Kidney capillary endothelial cell (primary cell): ENCODE results near the gene RPN1.
"Not testable (repeated sequence)": the region's sequence is repeated elsewhere in the genome, so short reads cannot be mapped to it uniquely, and the experiment has no call there.

Experiments
- DNase-seq: peaks from one replicate; pipeline ENCODE4 v3.0.0-alpha.2; 2018; ENCODE audit warnings: low spot score

RPN1 gene

DNA sequence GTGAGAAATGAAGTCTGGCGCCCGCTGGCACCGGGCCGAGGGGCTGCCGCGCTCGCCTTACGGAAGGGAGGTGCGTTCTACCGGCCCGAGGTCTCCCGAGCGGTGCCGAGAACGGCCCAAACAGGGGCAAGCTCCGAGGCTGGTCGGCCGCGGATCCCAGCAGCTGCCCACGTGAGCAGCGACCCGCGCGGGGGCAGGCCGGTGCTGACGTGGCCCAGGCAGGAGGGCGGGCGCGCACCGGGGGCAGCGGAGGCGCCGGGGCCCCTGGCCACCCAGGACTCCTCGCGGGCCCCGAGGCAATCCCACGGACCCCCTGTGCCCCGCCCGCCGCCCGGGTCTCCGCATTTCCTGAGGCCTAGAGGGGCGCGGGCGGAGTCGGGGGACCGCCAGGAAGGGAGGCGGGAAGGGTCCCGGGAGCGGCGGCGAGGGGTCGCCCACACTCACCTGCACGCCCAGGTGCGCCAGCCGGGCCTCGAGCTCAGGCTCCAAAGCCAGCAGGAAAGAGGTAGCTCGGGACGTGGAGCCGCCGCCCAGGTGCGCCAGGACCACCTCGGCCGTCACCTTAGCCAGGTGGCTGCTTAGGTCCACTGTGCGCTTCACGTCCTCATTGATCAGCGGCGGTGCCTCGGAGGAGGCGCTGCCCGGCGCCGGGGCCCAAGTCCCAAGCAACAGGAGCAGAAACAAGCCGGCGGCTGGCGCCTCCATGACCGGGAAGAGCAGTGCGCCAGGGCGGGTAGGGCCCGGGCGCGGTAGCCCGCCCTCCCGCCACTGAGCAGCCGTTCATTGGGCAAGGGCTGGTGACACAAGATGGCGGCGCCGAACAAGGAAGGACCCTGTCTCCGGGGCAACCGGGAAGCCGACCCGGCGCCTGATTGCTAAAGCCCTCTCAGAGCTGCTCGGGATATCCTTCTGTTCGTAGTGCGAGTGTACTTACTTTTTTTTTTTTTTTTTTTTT, at the start of gene RPN1:
RPN1 (minus strand) TSS at position 723 of the 955 bp plus-strand sequence; CDS start at position 705, 18 bp downstream.
- peak; percentile 91 for DNase-seq

DNA sequence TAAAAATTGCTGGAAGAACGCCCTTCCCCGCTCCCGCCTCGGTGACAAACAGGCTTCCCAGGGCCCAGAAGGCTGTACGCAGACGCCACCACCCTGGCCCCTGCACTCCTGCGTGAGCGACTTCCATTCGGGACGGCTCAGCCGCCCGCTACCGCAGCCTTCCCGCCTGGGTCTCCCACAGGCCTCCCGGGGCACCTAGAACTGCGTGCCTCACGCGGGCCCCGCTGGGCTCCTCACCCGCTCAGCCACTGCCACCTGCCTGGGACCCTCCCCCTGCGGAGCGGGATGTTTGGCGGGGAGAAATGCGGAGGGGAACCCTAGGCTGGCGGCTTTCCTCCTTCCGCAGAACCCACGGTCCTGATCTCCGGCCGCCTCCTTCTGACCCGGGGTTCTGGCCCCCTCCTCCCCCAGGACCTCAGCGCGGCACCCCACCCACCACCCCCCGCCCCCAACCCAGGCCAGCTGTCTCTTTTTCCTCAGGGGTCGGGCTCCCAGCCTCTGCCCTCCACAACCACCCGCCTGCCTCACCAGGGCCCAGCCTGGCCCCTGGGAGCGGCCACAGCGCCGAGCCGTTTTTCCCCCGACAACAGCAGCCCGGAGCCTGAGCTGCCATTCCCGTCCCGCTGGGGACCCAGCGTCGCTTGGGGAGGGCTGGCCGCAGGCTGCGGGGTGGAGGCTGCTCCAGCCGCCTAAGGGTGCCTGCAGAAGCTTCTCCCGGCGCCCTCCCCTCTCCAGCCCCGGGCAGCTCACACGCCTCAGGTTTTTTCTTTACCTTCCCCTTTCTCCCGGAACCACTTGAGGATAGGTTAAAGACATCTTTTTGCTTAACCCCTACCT, 47.8 kb upstream of the RPN1 start:
- DNase-seq: no peak

DNA sequence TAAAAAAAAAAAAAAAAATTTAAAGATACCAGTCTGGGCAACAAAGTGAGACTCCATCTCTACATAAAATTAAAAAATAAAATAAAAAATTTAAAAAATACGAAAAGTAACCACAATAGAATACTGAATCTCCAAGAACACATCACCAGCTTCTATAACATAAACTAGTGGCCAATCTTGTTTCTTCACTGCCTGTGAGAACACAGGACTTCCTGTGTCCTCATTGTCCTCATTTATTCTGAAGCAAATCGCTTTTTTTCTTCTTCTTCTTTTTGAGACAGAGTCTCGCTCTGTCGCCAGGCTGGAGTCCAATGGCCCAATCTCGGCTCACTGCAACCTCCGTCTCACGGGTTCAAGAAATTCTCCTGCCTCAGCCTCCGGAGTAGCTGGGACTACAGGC, 46.7 kb upstream of the RPN1 start:
- DNase-seq: no peak

DNA sequence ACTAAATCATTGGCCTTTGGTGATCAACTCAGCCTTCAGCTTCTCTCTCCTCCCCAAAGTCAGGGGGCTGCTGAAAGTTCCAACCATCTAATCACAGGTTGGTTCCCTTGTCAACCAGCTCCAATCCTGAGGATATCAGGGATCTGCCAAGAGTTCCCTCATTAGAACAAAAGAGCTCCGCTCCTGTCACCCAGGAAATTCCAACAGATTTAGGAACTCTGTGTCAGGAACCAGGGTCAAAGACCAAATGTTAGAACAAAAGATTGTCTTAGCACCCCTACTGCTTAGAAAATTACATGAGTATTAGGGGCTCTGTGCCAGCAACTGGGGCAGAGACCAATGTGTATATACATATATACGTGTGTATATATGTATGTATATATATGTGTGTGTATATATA, 43.1 kb upstream of the RPN1 start:
- no peak for DNase-seq

DNA sequence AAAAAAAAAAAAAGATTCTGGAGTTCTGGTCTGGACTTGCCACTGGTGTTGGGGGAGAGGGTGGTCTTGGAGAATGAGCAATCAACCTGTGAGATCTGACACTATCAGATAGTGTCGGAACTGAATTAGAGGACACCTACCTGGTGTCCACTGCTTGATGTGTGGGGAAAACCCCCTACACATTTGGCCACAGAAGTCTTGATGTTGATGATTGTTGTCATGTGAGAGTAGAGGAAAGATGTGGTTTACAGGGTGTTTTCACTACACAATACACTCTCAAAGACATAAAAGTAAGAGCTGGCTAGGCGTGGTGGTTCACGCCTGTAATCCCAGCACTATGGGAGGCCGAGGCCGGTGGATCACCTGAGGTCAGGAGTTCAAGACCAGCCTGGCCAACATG, 38.4 kb upstream of the RPN1 start:
- DNase-seq: no peak

DNA sequence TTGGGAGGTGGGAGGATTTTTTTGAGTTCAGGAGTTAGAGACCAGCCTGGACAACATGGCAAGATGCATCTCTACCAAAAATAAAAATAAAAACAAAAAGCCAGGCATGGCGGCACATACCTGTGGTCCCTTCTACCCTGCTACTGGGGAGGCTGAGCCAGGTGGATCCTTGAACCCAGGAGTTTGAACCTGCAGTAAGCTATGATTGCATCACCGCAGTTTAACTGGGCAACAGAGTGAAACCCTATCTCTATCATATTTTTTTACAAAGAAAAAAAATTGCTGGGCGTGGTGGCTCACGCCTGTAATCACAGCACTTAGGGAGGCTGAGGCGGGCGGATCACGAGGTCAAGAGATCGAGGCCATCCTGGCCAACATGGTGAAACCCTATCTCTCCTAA, 35.8 kb upstream of the RPN1 start:
- no peak for DNase-seq

DNA sequence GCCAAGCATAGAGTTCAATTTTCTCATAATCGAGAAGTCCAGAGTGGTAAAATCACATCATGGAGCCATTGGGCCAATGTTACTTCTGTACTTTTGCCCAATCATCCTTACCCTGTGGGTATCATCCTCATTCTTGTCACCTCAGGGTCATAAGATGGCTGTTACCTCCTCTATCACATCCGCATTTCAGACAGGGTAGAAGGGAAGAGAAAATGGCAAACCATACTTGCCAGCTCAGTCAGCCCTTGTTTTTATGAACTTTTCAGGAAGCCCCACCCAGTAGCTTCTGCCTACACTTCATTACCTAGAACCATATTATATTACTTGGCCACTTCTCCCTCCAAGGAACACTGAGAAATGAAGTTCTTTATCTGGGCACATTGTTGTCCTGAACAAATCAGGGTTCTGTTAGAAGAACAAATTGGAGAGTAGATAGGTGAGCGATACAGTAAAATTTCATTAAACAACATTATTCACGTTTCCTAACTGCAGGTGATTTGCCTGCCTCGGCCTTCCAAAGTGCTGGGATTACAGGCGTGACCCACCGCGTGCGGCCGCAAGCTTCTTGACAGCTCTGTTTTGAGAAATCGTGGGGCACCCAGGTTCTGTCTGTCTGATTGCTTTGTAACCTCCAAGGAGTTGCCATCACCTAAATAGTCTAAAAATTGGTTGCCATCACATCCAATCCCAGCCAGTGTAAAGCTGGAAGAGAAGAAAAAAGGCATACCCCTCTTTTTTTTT, 34.5 kb upstream of the RPN1 start:
- no peak for DNase-seq

DNA sequence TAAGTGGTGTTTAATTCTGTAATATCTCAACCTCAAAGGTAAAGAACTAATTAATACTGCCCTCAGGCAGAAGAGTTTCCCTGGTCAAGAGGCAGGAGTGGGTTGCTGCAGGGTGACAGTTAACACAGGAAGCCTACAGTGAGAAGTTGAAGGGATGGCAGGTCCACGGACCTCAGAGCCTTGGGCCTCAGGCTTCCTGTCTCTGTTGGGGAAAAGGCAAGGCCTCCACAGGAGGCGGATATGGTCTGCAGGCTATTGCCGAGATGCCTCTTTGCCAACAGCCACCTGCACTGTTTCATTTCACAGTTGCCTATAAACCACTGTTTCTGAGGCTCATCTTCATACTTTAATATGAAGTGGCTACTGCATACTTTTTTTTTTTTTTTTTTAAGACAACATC, 33.3 kb upstream of the RPN1 start:
- DNase-seq: no peak

DNA sequence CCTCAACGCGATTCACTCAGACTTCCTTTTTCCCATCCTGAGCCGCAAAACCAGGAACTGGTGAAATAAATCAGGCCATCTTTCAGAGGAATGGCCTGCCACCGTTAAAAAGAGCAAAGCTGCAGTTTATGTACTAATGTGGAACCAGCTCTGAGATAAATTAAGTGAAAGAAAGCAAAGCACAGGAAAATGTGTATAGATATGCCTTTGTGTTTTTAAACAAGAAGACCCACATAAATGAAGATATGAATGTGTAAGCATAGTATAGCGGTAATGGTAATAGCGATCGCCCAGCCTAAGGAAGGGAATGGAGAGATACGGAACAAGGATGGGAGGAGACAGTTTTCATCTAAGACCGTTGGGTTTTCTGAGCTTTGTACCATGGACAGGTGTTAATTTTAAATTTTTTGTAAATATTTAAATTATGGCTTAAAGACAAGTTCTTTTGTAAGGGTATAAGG, 30.8 kb upstream of the RPN1 start:
- DNase-seq: no peak

DNA sequence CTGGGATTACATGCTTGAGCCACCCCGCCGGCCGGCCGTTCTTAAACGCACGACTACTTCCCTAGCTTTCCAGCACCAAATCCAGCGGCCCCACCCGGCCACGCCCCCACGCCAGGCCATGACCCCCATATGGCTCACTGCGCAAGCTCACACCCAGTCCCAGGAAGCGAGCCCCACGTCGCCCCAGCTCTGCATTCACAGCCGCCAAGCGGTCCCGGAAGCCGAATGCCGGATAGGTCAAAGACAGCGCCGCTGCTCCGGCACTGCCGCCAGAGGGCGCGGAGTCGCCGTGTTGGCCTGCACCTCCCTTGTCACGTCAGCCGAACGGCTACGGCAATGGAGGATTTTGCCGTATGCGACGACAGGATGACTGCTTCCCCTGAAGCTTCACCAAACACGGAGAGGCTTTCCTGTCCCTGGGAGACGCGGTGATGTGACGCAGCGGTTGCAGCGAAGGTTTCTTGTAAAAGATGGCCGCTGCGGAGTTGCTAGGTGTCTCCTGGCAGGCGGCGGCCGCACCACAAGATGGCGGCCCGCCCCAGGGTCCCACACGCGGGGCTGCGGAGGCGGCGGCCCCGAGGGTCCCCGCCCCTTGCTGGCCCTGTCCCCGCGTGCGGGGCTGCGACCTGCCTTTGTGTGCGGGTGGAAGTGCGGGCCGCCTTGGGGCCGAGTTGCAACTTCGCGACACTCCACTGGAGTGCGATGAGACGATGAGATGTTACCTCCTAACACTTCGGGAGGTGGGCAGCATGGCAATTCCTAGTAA, 30.2 kb upstream of the RPN1 start:
- peak; percentile 97 for DNase-seq

DNA sequence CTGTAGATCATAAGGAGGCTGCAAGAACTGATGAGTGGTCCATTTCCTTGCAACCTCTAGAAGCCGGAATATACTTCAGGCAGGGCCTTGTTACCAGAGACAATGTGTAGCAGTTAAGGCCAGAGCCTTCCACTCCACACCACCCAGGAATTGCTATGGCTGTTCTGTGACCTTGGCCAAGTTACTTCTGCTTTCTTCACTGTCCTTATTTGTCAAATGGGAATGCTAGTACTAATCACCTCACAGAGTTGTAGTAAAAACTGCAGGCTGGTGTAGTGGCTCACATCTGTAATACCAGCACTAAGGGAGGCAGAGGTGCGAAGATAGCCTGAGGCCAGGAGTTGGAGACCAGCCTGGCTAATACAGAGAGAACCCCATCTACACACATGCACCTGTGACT, 28.7 kb upstream of the RPN1 start:
- DNase-seq: no peak

DNA sequence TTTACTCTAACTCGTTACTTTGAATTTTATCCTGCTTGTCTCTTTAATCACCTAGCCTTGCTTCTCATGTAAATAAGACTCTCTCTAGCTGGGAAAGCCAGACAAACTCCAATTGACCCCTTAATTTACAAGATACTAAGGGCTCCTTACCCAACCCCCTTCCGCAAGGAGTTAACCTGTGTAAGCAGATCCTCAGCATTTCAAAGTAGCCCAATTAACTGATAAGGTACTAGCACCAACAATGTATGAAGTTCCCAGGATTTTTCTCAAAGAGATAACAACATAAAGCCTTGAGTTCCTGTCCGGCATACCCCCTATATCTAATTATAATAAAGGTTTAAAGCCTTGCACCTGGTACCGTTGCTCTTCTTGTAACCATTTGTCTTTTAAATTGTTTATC, 25.2 kb upstream of the RPN1 start:
- not testable (repeated sequence) for DNase-seq

DNA sequence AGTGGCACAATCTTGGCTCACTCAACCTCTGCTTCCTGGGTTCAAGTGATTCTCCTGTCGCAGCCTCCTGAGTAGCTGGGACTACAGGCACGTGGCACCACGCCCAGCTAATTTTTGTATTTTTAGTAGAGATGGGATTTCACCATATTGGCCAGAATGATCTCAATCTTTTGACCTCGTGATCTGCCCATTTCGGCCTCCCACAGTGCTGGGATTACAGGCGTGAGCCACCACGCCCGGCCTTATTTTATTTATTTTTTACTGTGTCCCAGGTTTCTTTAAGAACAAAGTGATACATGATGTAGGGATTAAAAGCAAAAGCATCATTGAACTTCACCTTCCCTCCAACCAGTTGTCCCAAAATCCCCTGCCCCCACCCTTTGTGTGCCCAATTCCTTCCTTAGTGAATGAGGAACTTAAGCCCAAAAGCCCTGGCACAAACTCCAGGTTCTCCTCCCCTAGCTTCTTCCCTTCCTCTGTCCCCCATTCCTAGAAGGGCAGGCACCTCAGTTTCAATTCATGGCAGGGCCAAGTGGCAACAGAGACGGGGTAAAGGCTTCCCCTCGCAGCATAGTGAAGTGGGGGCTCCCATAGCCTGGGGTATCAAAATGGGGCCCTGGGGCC, 23.7 kb upstream of the RPN1 start:
- DNase-seq: no peak

DNA sequence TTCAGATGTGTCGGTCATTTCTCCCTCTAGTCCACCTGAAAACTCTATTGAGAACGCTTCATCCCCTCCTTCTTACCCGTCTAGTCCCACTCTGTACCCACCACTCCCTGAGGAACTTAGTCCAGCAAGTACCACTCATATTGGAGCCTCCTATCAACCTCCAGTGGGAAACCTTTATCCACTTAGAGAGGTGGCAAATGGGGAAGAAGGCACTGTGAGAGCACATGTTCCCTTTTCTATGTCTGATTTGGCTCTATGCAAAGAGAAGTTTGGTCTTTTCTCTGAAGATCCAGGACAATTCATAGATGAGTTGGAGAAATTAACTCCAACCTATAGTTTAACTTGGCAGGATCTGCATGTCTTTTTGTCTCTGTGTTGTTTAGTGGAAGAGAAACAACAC, 17.0 kb upstream of the RPN1 start:
- DNase-seq: no peak

DNA sequence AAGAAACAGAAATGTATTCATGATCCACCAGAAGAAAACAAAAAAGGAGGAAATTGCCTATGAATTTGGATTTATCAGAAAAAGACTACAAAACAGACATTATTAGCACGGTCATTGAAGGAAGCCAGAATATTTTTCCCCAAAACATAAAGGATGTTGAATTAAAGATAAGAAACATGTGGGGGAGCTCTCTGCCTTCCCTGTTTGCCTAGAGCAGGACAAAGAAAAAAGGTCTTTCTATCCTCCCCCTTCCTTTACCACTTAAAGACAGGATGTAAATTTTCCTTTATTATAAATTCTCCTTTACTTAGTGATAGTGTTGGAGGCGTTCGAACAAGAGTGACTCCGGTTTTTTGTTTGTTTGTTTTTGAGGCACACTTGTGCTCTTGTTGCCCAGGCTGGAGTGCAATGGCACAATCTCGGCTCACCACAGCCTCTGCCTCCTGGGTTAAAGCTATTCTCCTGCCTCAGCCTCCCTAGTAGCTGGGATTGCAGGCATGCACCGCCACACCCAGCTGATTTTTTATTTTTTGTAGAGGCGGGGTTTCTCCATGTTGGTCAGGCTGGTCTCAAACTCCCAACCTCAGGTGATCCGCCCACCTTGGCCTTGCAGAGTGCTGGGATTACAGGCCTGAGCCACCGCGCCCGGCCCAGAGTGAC, 14.9 kb upstream of the RPN1 start:
- DNase-seq: peak; percentile 9

DNA sequence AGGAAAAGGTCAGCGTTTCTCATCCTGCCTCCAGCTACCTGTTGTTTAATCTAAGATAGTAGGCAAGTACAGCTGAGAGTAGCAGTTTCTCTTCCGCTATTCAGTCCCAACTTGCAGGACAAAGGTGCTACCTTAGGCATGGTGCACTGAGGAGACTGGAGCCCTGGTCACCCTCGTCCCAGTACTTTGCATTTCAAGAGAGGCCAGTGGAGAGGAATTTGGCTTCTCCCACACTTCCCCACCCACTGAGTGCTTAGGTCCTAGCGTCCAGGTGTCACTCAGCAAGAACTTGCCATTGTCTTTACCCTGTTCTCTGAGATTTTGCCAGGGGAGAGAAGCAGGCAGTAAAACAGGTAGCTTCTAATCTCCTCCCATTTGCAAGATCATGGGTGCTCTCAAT, 12.5 kb upstream of the RPN1 start:
- DNase-seq: no peak

DNA sequence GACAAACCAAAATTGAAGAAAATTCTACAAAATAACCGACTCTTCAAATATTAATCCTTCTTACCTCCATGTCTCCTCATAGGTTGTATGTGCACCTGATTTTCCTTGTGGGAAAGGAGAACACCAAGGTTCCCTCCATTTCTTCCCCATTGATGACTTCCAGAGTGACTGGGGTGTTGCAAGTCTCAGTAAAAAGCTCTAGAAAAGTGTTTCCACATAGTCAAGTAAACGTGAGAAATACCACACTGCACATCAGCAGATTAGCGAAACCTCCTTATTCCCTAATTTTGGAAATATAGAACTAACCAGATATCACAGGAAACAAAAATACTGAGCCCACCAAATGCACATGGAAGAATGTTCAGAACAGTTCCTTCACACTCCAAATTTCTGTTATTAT, 4.9 kb upstream of the RPN1 start:
- DNase-seq: no peak

DNA sequence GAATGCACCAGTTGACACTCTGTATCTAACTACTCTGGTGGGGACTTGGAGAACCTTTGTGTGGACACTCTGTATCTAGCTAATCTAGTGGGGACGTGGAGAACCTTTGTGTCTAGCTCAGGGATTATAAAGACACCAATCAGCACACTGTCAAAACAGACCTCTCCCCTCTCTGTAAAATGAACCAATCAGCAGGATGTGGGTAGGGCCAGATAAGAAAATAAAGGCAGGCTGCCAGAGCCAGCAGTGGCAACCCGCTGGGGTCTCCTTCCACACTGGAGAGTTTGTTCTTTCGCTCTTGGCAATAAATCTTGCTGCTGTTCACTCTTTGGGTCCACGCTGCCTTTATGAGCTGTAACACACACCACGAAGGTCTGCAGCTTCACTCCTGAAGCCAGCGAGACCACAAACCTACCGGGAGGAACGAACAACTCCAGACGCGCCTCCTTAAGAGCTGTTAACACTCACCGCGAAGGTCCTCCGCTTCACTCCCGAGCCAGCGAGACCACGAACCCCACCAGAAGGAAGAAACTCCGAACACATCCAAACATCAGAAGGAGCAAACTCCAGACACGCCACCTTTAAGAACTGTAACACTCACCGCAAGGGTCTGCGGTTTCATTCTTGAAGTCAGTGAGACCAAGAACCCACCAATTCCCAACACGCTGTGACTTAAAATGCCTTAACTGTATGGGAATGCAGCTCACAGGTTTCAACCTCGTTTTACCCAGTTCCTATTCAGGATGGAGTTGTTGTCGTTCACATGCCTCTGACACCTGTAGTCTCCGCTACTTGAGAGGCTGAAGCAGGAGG, 3.6 kb upstream of the RPN1 start:
- not testable (repeated sequence) for DNase-seq

DNA sequence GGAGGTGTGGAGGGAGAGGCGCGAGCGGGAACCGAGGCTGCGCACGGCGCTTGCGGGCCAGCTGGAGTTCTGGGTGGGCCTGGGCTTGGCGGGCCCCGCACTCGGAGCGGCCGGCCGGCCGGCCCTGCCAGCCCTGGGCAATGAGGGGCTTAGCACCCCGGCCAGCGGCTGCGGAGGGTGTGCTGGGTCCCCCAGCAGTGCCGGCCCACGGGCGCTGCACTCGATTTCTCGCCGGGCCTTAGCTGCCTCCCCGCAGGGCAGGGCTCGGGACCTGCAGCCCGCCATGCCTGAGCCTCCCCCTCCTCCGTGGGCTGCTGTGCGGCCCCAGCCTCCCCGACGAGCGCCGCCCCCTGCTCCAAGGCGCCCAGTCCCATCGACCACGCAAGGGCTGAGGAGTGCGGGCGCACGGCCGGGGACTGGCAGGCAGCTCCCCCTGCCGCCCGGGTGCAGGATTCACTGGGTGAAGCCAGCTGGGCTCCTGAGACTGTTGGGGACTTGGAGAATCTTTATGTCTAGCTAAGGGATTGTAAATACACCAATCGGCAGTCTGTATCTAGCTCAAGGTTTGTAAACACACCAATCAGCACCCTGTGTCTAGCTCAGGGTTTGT, 2.9 kb upstream of the RPN1 start:
- not testable (repeated sequence) for DNase-seq
